HG03025 (cell line): ENCODE measurements around the gene WDR3.
"Not testable (repeated sequence)": the region's sequence is repeated elsewhere in the genome, so short reads cannot be mapped to it uniquely, and the experiment has no call there.

Experiments used
- ATAC-seq: cut with Tn5 transposase; IDR thresholded peaks from one replicate; pipeline ENCODE4 v1.9.1; 2021; ENCODE audit warnings: mild to moderate bottlenecking, moderate library complexity; ENCODE audit not compliant: unreplicated experiment, low FRiP score

WDR3 gene

DNA sequence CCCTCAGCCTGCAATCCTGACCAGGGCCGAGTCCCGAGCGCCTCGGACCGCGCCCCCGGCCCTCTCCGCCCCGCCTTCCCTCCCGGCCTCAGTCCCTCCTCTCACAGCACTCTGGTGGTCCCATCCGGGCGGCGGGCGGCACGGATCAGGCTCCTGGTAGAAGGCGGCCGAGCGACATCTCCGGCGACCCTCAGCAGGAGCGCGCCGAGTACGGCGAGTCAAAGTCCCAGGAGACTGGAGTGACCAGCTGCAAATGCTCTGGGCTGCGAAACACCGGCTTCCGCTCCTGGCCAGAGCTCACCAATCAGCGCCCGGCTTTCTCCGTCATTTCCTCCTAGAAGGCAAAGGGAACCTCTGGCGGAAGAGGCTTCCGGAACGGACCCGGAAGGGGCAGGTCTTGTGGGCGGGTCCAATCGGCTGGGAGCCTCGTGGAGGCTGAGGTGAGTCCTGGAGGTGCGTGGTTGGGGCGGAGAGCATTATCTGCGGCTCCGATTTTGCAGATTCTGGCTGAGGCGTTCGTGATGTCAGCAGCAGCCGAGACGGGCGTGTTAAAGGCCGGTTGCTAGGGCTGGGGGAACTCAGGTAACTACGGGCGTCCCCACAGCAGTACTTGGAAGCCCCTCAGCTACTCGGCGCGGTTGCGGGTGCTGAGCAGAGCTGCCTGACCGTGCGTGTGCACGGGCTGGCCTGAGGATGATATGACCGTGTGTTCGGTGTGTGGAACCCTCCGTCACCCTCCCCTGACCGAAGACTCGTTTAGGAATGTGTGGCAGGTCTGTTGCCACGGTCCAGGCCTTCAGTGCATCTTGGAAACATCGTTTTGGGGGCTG, at the start of gene WDR3, which contains the start of gene GDAP2:
Gene WDR3 (plus strand): TSS at position 397 of the 830 bp plus-strand sequence. CDS start 3,581 bp downstream, outside the sequence.
Gene GDAP2 (minus strand): TSS at position 279 of the 830 bp plus-strand sequence. CDS start 9,264 bp downstream, outside the sequence.
- ATAC-seq = peak; percentile 96

DNA sequence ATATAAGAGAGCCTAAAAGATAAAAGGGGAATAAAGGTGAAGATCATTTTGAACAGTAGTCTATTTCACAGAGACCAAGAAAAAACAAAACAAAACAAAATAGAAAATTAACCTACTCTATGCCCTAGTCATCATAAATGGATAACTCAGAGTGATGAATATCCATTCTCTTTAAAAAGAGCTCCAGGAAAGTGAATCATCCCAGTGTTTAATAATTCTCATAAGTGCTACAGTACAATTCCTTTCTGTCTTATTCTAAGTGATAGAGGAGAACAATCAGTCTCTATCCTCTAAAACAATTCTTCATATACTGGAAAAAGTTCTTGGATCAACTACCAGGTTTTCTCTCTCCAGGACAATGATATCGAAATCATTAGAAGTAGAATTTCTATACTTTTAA, 45.9 kb upstream of the WDR3 start:
- ATAC-seq = no peak

DNA sequence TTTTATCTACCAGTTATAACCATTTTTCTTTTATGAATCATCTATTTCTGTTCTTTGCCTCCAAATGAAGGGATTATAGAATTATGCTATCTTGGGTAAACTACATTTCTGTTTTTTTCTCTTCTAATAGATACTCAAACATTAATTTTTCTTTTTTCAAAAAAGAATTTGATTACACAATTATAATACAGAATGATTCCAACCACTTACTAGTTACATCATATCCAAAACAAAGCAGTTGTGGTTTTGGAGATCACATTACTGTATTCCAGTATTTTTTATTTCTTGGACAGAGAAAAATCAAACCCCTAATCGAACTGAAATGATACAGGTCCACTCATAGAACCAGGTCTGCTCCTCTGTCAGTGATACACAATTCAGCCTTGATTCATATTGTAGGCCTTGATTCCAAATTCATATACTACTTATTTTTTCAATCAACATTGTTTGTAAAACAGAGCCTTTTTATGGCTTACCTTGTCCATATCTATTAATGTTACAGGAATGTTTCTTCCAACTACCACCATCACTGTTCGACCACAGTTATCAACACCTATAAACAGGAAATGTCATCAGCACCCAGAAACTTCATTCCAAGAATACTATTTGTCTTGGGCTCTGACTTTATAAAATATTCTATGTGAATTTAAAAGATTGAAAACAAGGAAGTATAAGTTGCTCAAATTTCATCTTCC, 43.3 kb upstream of the WDR3 start:
- ATAC-seq = no peak

DNA sequence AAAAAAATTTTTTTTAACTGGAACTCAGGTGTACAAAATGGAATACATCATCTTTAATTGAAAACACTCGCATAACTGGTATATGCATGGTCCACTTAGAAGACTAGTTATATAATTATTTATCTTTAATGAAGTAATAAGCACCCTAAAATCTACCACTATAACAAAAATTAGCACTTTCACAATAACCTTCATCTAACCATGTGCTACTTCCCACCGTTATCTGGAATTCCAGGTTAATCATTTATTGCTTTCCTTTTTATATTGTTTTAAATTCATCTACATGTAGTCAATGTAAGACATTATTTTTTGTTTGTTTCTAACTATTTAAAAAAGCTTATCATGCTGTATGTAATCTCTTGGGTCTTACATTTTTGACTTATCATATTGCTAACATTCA, 39.1 kb upstream of the WDR3 start:
- ATAC-seq = no peak

DNA sequence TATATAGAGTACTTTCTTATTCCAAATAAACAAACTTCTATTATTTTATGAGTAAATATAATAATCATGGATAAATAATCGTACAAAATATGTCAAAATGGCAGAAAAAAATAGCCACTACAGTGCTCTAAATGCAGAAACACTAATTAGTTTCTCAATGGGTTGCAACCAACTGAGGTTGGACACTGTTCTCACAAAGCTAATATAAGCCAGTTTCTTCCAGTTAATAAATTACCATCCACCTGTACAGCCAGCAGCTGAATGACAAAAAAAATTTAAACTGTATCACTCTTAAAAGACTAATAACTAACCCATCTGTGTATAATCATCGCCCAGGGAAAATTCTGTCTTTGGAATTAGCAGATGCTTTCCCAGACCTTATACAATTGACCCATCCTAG, 37.0 kb upstream of the WDR3 start:
- ATAC-seq = no peak

DNA sequence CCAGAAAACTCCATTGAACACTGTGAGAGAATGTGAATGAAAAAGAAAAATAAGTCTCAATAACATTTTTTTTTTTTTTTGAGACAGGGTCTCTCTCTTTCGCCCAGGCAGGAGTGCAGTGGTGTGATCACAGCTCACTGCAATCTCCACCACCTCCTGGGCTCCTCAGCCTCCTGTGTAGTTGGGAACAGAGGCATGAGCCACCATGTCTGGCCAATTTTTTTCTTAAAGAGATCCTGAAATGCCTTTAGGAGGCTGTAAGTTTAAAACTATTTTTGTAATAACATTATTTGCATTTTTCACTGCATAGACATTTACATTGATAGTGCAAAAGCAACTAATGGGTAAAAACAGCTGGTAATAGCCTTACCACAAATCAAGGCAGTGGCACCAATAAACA, 35.5 kb upstream of the WDR3 start:
- ATAC-seq = no peak

DNA sequence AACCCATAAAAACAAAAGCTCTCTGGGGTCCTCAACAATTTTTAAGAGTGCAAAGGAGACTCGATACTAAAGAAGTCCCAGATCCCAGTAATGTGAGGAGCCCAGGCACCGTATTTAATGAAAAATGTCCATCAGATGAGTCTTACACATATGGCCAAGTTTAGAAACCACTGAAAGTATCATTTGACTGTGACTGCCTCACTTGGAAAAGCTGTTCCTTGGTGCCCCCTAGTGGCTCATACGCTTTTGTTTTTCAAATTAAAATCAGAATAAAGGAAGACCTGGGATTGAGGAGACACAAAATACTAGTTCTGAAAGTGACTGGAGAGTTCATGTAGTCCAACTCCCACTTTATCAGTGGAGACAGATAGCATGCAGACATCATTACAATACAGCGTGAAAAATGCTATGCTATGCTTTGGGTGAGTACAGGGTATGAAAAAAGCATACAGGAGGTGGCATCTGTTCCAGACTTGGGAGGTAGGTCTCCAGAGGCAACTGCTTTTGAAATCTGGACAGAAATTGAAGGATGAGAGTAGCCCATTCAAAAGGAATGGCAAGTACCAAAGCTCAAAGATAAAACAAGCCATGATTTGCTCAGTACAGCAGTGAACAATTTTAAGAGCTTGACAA, 33.9 kb upstream of the WDR3 start:
- ATAC-seq = peak; percentile 74

DNA sequence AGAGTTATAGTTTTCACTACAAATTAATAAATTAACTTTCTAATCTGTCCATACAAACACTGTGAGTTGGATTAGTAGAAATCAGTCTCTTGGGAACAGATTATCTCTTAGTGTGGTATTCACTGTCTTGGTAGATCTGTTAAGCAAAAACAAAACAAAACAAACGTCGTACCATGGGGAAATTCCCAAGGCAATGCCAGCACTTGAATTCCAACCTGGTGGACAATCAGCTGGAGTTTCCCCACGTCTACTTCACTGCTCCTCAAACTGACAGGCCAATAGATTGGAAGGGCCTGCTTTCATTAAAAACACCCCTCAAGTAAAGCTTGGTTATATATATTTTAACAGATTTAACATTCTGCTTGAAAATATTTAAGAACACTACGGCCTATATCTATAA, 32.0 kb upstream of the WDR3 start:
- no peak for ATAC-seq

DNA sequence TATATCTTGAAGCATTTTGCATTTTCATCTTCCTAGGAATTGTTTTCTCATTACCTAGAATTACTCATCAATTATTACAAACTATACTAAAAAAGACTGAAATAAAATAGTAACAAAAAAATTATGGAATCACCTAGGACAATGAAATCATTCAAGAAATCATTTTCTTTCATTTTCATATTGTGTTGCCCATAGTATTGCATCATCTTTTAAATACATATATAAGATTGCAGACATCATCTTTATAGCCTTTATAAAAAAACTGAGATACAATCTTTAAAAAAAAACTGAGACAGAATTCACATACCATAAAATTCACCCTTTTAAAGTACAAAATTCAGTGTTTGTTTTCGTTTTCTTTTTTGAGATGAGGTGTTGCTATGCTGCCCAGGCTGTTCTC, 29.7 kb upstream of the WDR3 start:
- no peak for ATAC-seq

DNA sequence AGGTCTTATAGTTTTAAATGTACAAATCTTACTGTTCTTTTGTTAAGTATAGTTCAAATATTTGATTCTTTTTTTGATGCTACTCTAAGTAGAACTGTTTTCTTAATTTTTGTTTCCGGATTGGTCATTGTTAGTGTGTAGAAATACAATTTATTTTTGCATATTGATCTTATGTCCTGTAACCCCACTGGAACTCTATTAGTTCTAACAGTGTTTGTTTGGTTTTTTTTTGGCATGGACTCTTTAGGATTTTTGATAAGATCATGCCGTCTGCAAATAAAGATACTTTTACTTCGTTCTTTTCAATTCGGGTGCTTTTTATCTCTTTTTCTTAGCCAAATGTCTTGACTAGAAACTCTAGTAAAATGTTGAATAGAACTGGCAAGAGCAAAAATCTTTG, 26.6 kb upstream of the WDR3 start:
- no peak for ATAC-seq

DNA sequence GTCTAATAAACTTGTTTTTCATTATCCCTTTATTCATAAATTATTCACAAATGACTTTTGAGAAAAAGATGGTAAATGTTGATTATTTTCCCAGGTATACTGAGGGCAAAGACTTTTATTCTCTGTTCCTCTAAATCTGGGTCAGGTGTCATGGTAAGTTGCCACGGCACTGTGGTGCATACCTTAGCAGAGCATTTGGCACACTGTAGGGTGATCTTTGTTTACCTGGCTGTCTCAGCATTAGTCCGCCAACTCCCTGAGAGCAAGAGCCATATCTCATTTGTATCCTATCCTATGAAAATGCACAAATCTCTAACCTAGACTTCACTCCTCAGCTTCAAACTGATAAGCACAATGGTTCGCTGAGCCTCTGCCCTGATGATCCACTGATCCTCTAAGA, 25.1 kb upstream of the WDR3 start:
- no peak for ATAC-seq

DNA sequence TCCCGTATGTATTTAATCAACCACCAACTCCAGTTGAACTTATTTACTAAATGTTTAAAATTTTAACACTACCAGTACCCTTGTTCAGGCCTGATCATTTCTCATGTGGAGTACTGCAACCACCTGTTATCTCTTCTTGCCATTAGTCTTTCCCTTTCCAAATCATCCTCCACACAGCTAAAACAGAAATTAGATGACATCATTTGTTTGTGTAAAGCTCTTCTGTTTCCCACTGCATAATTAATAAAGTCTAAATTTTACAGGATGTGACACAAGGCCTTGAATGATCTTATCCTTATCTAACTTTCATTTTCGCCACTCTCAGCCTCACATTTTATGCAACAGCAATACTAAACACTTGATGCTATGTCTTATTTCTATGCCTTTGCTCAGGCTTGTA, 24.5 kb upstream of the WDR3 start:
- no peak for ATAC-seq

DNA sequence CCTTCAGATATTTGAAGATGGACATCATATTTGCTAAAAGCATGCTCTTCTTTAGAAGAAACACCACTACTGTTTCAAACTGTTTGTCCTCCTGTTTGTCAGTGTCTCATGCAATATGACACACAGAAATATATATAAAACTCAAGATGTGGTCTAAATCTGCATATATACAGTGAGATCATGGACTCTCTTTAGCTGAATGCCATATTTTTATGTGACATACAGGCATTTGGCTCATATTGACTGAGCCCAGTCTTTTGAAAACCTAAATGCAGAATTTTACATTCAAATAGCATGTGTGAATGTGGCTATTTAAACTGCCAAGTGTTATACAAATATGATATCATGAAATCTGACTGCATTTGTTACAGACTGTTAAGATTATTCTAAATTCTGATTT, 18.5 kb upstream of the WDR3 start:
- ATAC-seq = no peak

DNA sequence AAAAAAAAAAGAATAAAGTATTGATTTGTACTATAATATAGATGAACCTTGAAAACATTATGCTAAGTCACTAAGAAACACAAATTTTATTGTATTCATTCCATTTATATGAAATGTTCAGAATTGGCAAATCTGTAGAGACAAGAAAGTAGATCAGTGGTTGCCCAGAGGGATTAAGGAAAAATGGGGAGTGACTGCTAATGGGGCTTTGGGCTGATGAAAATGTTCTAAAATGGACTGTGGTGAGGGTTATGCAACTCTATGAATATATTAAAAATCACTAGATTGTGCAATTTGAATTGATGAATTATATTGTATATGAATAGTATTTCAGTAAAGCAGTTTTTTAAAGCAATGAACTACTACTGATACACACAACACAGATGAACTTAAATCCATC, 10.2 kb upstream of the WDR3 start:
- no peak for ATAC-seq

DNA sequence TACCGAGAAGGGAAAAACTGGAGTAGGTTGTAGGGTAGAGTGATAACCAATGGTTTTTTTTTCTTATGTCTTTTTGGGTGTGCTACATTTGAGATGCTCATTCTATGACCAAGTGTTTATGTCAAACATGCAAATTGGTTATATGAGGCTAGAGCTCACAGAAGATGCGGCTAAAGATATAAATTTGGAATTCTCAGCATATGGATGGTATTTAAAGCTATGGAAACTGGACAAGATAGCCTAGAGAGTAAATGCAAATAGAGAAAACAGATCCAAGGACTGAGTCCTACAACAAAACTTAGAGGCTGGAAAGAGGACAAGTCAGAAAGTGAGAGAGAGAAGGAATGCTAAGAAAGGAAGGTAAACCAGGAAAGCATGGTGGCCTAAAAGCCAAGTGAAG, 7.5 kb upstream of the WDR3 start:
- no peak for ATAC-seq

DNA sequence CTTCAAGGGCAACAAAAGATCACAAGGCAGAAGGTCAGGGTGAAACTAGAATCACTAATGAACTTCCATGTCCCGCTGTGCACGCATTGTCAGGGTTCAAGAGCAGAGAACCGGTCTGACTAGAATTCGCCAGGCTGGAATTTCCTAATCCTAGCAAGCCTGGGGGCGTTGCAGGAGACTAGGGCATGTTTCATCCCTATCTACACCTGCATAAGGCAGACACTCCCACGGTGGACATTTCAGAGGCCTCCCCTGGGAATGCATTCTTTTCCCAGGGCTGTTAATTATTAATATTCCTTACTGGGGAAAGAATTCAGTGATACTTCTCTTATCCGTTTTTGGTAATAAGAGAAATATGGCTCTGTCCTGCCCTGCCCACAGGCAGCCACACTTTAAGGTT, 6.8 kb upstream of the WDR3 start:
- ATAC-seq = not testable (repeated sequence)

DNA sequence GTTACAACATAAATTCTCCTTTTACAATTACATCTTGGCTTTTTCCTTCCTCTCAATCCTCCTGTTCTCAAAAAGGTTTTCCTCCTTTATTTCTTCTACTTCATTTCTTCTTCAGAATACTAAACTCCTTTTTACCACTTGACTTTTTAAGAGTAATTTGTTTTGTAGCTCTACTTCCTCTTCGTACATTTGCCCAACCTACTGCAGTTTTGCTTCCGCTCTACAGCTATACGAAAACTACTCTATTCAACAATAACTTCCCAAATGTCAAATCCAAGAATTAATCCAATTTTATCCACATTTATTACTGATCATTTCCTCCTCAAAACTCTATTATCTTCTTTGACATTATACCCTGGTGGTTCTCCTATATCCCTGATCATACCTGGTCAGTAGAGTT, 3.6 kb upstream of the WDR3 start:
- no peak for ATAC-seq

DNA sequence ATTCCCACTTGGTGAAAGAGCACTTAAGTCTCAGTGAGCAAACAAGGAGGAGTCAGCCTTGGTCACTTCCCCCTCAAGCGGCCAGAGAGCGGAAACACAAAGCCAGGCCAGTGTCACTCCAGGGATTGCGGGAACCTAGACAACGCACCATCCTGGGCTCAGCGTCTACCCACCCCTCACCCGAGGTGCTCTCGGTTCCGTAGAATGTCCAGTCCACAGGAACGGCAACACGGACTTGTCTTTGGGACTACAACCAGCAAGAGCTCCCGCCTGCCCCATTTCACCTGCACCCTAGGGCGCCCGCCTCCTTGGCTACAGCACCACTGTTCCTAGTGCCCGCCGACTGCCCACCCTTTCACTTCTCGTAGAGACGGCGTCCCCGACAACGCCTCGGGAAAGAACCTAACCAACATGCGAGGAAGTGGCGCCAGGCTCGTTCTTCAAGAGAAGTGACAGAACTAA, 627 bp upstream of the WDR3 start:
- ATAC-seq = peak; percentile 33

DNA sequence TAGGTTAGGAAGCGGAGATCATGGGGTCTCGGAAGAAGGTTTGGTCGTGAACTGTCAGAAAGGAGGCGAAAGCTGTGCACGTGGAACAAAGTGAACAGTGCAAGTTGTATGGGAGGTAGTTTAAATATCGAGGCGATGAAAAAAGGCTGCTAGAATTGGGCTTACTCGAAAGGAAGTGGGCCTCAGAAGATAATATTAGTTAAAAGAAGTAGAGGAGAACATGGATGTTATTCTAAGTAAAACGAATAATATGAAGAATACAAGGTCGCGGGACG, 571 bp downstream of the WDR3 start:
- peak; percentile 1 for ATAC-seq

DNA sequence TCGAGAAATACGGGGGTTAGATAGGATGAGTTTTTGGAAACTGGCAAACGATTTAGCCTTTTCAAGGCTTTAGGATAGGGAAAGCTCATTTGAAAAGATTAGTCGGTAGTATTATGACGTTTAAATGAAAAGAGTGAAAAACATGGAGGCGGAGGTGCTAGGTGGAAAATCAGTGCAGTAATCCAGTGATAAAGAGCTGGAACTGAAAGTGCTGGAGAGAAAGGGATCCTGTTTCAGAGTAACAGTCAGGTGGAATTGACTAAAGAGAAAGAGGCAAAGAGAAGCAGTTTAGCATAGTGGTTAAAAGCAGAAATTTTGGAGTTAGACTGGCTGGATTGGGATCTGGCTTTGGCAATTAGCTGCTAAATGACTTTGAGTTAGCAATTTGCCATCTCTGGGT, 945 bp downstream of the WDR3 start:
- no peak for ATAC-seq

DNA sequence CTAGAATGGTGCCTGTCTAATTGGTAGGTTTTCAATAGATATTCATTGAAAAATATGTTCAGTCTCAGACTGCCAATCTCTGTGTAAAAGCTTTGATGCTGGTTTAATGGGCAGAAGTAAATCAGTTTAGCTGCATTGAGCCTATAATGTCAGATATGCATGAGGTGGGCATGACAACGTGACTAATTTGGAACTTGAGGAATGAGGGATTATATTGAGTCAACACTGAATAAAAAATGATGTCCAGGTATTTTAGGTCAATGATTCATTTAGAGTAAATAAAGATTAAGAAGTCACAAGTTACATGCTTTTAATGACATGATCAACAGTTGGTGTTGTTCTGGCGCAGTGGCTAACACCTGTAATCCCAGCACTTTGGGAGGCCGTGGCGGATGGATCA, 3.0 kb downstream of the WDR3 start:
- no peak for ATAC-seq

DNA sequence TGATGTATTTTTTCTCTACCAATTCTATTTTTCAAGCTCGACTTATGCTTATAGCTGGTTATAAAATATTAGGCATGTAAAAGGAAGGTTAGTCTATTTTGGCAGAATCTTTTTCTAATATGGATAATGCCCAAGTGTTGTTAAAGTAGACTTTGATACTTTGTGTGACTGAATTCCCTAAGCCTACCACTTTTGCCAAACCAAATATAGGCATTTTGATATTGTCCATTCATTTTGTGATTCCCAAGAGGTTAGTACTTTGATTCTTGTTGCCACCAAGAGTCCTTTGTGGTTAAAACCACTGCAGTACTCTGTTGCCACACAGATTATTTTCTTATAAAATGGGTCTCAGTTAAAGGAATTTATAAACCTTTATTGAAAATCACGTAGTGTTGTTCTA, 4.2 kb downstream of the WDR3 start:
- no peak for ATAC-seq
